GM18861 (cell line): ENCODE measurements around the gene SLC35A4.

Experiments used
- ATAC-seq: cut with Tn5 transposase; IDR thresholded peaks from one replicate; pipeline ENCODE4 v1.9.1; 2021; ENCODE audit not compliant: unreplicated experiment

Gene SLC35A4, protein sequence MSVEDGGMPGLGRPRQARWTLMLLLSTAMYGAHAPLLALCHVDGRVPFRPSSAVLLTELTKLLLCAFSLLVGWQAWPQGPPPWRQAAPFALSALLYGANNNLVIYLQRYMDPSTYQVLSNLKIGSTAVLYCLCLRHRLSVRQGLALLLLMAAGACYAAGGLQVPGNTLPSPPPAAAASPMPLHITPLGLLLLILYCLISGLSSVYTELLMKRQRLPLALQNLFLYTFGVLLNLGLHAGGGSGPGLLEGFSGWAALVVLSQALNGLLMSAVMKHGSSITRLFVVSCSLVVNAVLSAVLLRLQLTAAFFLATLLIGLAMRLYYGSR

DNA sequence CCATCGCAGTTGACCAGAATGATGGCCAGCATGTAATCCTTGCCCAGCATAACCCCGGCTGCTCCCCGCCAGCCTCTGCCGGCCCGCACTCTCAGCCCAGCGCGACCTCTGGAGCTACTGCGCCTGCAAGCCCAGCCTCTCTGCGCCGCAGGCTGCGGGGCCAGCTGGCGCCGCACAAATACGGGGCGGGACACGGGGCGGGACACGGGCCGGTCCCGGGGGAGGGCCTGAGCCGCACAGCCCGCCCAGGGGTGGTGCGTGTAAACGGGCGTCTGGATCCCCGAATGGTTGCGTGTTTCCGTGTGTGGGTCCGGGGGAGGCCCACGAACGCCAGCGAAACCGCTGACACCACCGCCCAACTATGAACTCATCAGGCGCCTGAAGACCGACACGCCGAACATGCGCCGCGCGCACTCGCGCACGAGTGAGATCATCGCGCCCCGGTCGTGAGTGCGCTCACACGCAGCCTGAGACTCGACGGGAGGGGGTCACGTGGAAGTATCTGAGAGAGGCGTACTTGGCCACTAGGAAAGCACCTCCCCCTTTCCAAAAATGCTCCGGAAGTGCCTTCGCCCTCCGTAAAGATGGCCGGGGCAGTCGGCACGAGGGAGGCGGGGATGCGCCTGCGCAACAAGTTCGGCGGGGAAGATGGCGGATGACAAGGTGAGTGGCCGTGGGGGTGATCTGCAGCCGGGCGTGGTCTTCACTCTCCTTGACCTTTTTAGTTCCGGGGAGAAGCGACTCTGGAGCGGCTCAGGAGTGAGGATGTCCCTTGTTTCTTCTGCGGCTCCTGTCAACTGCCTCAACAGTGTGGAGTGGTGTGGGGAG is at the start of gene SLC35A4, which contains the start of gene APBB3:
Gene SLC35A4 (plus strand): TSS at position 633 of the 828 bp plus-strand sequence. CDS start 2,342 bp downstream, outside the sequence.
Gene APBB3 (minus strand): TSS at position 403 of the 828 bp plus-strand sequence. CDS start 353 bp downstream, at position 50.
- ATAC-seq = peak; percentile 71

DNA sequence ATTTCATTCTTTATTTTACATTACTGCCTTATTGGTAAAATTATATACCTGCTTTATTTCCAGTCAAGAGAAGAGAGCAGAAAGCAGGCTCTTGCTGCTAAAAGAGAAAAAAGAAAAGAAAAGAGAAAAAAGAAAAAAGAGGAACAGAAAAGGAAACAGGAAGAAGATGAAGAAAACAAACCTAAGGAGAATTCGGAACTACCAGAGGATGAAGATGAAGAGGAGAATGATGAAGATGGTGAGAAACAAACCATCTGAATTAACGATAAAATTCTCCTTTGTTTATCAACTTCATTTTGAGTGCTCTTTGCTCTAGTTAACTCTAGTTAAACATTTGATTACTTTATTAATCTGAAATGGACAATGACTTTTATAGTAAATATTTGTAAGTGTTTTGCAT is 40.6 kb upstream of the SLC35A4 start:
- ATAC-seq = no peak

DNA sequence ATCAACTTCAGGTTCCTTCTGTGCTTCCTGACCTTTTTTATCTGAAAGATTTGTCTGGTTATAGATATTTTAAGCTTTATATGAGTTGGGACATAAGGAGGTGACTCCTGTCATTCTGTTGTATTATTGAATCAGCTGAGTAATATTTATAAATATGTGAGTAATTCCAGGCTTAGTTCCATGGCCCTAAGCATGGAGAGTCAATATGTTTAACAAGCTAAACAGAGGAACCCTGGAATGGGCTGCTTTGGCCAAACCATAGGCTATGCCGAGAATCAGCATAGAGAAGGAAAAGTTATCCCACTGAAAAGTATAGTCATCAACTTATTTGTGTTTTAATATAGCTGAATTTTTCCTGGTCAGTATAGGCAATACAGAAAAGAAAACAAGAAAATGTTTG is 24.4 kb upstream of the SLC35A4 start:
- ATAC-seq = no peak

DNA sequence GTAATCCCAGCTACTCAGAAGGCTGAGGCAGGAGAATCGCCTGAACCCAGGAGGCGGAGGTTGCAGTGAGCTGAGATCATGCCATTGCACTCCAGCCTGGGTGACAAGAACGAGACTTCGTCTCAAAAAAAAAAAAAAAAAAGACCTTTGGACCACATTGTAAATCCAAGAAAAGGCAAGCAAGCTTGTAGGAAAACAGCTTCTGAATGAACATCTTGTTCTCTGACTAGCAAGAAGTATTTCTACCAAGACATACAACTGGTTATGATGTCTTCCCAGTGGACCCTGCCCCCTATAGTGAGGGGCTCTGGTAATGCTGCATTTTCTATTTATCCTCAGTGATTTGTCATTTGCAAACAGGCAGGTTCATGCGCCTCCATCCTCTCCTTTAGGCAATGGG is 21.7 kb upstream of the SLC35A4 start:
- no peak for ATAC-seq

DNA sequence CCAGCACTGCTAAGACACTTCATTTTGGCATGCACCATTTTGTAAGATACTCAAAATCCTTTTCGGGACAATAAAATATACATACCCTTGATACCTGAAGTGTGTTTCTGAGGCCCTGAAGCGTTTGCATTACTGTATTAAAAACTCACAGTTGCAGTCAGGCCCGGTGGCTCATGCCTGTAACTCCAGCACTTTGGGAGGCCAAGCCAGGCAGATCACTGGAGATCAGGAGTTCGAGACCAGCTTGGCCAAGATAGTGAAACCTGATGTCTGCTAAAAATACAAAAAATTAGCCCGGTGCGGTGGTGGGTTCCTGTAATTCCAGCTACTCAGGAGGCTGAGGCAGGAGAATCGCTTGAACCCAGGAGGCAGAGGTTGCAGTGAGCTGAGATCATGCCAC is 19.6 kb upstream of the SLC35A4 start:
- no peak for ATAC-seq

DNA sequence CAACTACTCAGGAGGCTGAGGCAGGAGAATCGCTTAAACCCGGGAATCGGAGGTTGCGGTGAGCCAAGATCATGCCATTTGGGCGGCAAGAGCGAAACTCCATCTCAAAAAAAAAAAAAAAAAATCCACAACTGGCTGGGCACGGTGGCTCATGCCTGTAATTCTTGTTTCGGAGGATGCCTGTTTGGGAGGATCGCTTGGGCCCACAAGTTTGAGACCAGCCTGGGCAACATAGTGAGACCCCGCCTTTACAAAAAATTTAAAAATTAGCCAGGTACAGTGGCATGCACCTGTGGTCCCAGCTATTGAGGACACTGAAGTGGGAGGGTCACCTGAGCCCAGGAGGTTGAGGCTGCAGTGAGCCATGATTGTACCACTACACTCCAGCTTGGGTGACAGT is 19.0 kb upstream of the SLC35A4 start:
- no peak for ATAC-seq

DNA sequence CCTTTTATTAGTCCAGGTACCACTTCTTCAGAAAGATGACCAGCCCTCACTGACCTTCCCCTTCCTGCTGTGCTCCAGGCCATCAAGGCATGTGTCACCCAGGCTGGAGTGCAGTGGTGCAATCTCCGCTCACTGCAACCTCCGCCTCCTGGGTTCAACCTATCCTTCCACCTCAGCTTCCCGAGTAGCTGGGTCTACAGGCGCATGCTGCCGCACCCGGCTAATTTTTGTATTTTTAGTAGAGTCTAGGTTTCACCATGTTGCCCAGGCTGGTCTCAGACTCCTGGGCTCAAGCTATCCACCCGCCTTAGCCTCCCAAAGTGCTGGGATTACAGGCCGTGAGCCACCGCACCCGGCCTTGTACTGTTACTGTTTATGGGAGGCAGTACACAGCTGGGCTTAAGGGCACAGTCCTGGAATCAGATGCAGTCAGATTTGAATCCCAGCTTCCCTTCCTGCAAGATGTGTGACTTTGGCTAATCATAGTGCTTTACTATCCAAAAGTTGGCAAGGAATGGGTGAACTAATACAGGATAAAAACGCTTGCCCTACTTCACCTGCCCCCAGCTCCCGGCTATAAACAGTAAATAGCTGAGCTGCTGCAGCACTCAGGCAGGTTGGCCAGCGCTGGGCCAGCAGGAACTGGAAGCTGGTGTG is 17.6 kb upstream of the SLC35A4 start:
- ATAC-seq = no peak

DNA sequence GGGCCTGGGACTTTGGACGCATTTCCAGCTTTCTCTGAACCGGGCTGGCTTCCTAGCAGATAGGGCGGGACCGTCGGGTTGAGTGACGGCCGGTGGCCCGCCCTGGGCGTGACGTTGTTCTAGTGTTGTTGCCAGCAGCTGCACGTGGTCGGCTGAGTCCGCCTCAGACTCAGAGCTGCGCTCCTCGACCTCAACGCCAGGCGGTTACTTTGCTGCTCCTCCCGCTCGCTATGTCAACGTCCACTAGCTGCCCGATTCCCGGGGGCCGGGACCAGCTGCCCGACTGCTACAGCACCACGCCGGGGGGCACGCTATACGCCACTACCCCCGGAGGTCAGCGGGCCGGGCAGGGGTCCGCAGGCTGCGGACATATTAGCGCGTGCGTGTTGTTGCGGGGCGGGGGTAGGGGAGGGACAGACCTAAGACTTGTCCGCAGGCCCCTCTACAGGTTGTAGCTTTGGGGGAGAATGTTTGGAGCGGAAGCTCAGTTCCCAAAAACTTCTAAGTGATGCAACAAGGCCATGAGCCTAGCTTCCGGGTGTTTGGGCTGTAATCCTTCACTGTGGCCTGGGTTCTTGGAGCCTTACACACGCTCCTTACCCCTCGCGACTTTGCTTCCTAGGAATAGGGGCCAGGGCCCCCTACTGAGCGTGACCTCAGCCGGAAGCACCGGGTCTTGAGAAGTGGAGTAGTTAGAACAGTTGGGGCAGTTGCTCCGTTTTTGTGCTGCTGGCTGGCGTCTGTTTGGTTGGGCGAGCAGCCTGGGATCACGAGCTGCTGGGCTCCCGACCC is 16.9 kb upstream of the SLC35A4 start, which contains the start of gene EIF4EBP3:
Gene EIF4EBP3 (plus strand): TSS at position 155 of the 792 bp plus-strand sequence. CDS start 76 bp downstream, at position 231.
- ATAC-seq = peak; percentile 97

DNA sequence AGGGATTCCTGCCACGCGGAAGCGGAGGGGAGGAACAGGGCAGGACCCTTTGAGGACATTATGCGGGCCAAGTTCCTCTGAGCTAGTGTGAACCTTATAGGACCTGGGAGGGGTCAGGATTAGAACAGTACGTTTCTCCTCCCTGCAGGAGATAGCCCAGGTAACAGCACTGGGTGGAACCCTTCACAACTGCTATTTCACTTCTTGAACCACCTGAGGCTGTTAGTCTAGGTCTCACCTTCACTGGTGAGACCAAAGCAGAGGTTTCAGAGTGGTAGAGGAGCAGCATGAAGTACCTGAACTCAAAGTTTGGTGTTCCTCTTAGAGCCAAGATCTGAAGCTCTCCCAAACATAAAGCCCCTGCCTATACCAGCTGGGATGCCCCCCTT is 16.3 kb upstream of the SLC35A4 start:
- ATAC-seq = no peak

DNA sequence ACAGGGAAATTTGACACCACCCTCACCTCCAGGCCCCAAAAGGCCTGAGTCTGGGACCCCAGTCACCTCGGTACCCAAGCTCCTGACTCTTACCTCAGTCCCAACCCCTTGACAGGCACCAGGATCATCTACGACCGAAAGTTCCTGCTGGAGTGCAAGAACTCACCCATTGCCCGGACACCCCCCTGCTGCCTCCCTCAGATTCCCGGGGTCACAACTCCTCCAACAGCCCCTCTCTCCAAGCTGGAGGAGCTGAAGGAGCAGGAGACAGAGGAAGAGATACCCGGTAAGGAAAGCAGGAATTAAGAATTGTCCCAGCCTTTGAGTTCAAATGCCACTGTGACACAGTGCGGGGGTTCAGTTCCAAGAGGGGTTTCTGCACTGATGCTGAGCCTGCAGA is 15.8 kb upstream of the SLC35A4 start:
- ATAC-seq = no peak

DNA sequence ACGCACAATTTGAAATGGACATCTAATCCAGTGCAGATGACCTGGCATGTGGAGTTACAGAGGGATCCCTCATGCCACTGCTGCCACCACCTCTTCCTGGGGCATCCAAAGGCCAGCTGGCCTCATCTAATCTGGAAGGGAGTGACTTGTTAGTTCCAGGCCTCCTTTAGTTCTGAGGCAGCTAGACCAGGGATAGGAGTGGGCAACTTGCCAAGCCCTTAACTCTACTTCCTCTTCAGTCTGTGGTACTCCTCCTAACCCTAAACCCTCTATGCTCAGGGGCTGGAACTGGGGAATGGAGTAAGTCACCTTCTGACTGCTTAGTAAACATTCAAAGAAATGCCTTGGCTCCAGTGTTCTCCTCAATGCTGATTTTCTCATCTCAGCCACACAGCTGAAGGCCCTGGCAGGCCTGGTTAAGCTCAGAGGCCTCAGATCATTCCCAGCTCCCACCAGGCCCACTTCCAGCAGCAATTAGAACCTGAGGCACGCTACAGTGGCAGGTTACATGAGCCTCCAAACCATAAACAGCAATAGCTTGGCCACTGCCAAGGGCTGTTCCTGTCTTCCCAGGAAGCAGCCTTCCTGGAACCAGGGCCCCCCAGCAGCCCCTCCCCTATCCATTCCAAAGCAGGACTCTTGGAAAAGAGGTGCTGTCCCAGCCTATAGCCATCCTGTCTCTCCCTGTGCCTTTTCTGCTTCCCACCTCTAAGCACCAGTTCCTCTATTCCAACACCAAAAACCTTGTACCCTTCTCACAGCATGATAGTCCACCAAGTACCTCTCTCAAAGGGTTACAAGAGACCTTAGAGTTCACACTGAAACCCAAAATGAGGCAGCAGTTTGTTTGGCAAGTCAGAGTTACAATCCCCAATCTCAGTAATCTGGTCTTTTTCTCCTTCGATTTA is 15.1 kb upstream of the SLC35A4 start:
- no peak for ATAC-seq

DNA sequence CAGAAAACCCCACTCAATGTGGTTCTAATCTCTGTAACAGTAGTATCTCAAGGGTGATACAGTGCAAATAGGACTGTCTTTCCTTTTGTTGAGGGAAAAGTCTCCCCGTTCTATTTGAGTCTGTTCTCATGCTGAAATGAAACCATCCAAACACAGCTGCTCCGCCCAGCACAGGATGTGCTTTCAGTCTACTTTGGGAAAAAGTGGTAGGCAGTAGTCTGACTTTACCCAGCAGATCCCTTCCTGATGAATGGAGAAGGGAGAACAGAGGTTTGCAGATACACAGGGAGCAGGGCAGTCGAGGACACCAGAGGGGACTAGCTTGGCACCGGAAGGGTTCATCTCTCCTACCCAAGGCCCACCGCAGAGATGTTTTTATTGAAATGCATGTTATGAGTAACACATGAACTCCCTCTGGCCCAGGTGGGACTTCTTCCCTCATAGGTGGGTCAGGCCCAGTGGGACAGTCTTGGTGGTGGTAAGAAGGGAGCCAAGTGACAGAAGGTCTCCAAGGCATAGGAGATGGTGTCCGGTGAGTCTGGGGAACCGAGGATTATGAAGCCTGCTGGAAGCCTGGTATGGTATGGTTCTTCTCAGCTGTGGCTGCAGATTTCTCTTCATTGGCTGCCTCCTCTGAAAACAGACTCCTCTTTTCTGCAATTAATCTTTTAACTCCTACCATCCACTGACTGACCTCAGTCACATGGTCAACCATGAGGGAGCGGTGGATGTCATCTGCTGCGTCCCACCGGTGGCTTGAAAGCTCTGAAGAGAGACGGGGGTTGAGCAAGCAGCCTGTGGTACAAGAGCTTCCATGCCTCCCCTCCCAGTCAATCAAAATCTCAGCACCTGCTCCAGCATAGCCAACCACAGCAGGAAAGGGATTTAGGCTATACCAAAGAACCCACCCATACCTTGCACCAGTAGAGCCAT is 14.2 kb upstream of the SLC35A4 start:
- ATAC-seq = no peak

DNA sequence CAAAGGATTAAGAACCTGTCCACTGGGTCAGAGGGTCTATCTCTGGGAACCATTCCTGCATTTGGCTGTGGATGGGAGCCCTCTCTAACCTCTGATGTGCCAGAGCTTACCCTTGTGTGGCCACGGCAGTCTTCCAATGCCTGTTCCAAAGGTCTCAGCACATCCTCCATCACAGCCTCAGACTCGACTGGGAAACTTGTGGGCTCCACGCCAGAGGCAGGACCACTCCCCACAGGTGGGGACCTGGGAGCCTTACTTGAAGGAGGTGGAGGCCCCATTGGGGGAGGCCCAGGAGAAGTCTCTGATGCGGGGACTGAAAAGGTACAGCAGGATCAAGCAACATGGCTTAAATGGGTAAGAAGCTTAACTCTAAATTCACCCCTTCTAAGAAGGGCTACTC is 12.8 kb upstream of the SLC35A4 start:
- no peak for ATAC-seq

DNA sequence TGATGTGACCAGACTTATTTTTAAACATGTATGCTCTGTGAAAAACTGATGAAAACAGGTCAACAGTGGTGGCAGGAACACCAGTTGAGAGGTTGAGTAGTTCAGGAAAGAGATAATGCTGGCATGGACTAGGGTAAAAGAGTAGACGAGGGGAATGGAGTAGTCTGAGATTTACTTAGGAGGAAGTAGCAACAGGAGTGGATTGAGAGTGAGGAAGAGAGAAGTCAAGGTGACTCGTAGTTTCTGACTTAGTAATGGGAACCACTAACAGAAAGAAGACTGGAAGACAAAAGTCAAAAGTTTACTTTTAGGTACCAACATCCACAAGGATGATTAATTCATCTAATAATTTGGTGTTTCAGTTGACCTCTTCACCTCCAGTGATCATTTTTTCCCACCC is 11.0 kb upstream of the SLC35A4 start:
- ATAC-seq = no peak

DNA sequence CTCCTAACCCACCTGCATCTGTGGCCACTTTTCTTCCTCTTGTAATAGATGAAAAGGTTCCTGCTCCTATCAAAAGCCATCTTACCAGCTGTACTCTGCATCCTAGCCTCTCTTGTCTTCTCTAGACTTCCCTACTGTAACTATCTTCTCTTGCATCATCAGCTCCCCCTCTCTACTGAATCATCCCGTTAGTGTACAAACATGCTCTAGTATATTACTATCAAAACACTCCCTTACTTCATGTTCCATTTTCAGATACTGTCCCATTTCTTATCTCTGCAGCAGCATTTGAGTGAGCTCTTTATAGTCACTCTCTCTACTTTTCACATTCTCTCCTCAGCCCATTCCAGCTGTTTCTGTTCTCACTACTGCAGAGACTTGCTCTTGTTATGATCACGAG is 10.2 kb upstream of the SLC35A4 start:
- ATAC-seq = no peak

DNA sequence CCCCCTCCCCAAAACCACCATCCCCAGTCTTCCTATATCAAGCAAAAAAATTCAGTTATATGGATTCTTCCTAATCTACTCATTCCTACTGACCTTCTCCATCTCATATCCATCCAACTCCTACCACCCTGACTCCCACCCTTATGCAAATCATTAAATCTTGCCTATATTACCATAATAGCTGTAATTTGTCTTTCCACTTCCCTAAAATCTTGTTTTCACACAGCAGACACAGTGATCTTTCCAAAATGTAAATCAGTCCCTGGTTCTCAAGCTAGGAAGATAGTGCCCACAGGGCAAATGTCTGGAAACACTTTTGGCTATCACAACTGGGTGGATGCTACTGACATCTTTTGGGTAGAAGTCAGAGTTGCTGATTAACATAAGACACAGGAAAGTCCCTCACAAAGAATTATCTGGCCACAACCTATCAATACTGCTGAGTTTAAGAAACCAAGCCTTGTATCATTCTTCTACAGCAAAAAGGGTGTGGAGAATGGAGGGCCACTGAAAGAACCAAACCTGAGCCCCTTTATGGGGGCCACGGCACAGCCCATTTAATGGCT is 8.8 kb upstream of the SLC35A4 start:
- ATAC-seq = no peak

DNA sequence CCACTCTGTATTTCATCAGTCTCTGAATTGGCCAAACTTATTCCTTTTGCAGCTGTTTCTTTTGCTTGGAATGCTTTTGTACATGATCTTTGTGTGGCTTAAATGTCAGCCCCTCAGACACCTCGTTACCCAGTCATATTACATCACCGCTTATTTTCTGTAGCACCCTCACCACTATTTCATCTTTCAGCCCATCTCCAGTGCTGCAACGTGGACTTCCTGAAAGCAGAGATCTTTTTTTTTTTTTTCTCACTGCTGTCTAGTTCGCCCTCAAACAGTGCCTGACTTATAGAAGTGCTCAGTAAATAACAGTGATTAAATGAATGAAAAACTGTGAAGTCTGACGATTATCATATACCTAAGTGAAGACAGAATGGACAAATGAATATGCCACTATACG is 8.2 kb upstream of the SLC35A4 start:
- ATAC-seq = no peak

DNA sequence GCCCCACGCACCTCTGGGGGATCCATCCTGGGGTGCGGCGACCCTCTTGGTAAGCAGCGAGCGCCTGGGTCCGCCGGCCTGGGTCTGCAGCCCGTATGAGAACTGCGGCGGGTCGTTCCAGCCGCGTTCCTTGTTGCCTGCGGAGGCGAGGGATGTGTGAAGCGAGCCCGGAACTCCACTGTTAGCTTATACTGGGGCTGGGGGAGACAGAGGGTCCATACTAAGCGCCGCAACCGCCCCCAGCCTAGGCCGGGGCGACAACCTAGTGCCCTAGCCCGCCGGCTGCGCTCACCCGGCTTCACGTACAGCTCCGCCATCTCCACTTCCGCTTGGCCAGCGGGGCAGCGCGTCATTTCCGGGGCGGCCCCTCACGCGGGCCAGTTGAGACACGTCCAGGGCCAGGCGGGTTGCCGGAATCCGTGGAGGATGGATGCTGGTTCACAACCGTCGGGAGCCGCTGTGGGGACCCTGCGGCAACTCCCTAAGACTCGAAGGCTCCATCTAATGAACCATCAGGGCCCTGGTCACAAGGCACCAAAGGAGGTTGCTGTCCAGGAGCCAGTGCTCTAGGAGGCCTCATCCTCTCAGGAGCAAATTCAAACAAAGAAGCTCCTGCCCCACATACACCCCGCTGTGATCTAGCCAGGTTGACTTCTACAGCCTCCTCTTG is 7.4 kb upstream of the SLC35A4 start, which contains the start of gene SRA1:
Gene SRA1 (minus strand): TSS at position 338 of the 670 bp plus-strand sequence. CDS start 21 bp downstream, at position 317.
- peak; percentile 92 for ATAC-seq
